GM21737 (cell line): ENCODE data around the gene AP4S1.
"Not testable (repeated sequence)": the region's sequence is repeated elsewhere in the genome, so short reads cannot be mapped to it uniquely, and the experiment has no call there.

Experiments
- ATAC-seq: cut with Tn5 transposase; IDR thresholded peaks from one replicate; pipeline ENCODE4 v1.9.1; 2021; ENCODE audit warnings: mild to moderate bottlenecking, moderate library complexity; ENCODE audit not compliant: unreplicated experiment

The AP4S1 gene

GRCh38 chr14:31042300-31042699 lies 16.9 kb downstream of the AP4S1 start:
- no peak for ATAC-seq

GRCh38 chr14:31042893-31043292 lies 17.4 kb downstream of the AP4S1 start:
- ATAC-seq, result not testable (repeated sequence)

- no peak for ATAC-seq
Observed at GRCh38 chr14:31043379-31043778, 17.9 kb downstream of the AP4S1 start.

GRCh38 chr14:31045501-31046080 lies 20.1 kb downstream of the AP4S1 start:
- no peak for ATAC-seq

- no peak for ATAC-seq
Observed at GRCh38 chr14:31047503-31047902, 22.1 kb downstream of the AP4S1 start.

GRCh38 chr14:31051023-31051422 lies 25.6 kb downstream of the AP4S1 start:
- ATAC-seq, result no peak

GRCh38 chr14:31051511-31051910 lies 26.1 kb downstream of the AP4S1 start:
- no peak for ATAC-seq

- ATAC-seq, result not testable (repeated sequence)
Observed at GRCh38 chr14:31052905-31053586, 27.6 kb downstream of the AP4S1 start.

GRCh38 chr14:31057035-31057434 lies 31.6 kb downstream of the AP4S1 start:
- no peak for ATAC-seq

GRCh38 chr14:31057701-31058364 lies 32.4 kb downstream of the AP4S1 start:
- ATAC-seq, result no peak

- no peak for ATAC-seq
Observed at GRCh38 chr14:31059152-31059924, 33.9 kb downstream of the AP4S1 start.

GRCh38 chr14:31060253-31060875 lies 34.9 kb downstream of the AP4S1 start:
- no peak for ATAC-seq

GRCh38 chr14:31062908-31063307 lies 37.5 kb downstream of the AP4S1 start:
- not testable (repeated sequence) for ATAC-seq

GRCh38 chr14:31068235-31068634 lies 42.8 kb downstream of the AP4S1 start:
- no peak for ATAC-seq

GRCh38 chr14:31069343-31069742 lies 43.9 kb downstream of the AP4S1 start:
- ATAC-seq, result no peak

GRCh38 chr14:31070431-31070830 lies 45.0 kb downstream of the AP4S1 start:
- no peak for ATAC-seq

GRCh38 chr14:31071151-31071550 lies 45.7 kb downstream of the AP4S1 start:
- ATAC-seq, result no peak

GRCh38 chr14:31075144-31075543 lies 49.7 kb downstream of the AP4S1 start:
- no peak for ATAC-seq

GRCh38 chr14:31078766-31079165 lies 53.3 kb downstream of the AP4S1 start:
- no peak for ATAC-seq

- no peak for ATAC-seq
Observed at GRCh38 chr14:31080056-31080455, 54.6 kb downstream of the AP4S1 start.

GRCh38 chr14:31080484-31080883 lies 55.0 kb downstream of the AP4S1 start:
- no peak for ATAC-seq
